ENCODE measurements around the gene C11orf86. TPM values are rescaled to one million over a fixed set of nuclear protein-coding genes. Genes with fewer than 3 reads are reported as not detected.

The C11orf86 gene
- total and polyA plus RNA-seq, 2 of the 8 experiments (the other 6 are each of a cell fraction or from before 2014, with no cell fraction given): 0.91 to 0.97 TPM

DNA sequence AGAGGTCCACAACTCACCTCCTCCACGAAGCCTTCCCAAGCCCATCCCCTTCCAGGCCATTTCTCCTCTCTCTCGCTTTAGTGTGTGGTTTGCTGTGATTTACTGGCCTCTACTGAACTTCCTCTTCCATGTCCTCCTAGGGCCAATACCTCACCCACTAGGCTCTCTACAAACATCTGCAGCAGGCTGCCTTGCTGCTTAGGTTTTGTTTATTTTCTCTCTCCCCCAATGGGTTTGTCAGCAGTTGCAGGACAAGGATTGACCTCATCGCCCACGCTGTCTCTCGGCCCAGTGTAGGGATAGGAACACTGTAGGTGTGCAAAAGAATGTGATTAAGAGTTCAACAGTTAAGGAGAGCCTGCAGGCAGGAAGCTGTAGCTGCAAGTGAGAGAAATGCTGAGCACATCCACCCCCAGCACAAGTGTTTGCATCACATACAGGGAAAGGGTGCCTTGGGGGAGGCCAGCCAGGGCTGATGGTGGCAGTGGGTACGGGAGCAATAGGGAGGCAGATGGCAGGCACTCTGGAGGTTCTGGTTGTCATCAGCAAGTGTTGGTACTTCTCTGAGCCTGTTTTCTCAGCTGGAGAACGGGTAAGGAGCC is 18.3 kb upstream of the C11orf86 start:
- no peak overlapping the region for H3K4ac ChIP-seq (replicated peaks; ENCODE audit: insufficient read length, low read depth, low read length)
- H2BK120ac ChIP-seq (replicated peaks; ENCODE audit: low read depth, low read length): no peak overlapping the region
- no peak overlapping the region for H3K56ac ChIP-seq (replicated peaks; ENCODE audit: insufficient read length, low read depth, low read length)
- H3K79me1 ChIP-seq (ENCODE audit: low read depth, low read length): no peaks in the 10 kb centered on the region
- no peak overlapping the region for H2AFZ ChIP-seq (ENCODE audit: low read length)
- no peaks in the 10 kb centered on the region for H3K9me3 ChIP-seq (ENCODE audit: insufficient read depth in 2 of 2, low read depth in 1 of 2, low read length in 1 of 2)
- H4K20me1 ChIP-seq (replicated peaks in 1 of 2; ENCODE audit: control insufficient read depth in 1 of 2, insufficient read depth in 2 of 2, low read length in 2 of 2): no peaks in the 10 kb centered on the region
- CTCF ChIA-PET (ENCODE audit: partially characterized antibody): interaction anchor here (1.0 to 3.6 kb wide), 10 partner anchors 9 to 91 kb away, joined by 3 to 25 read pairs (median 4); partner anchors contain the start of gene C11orf86
- 0 out of 2 replicates have a peak overlapping the region, but pooled peaks have one; percentile 12 for H2BK12ac ChIP-seq (ENCODE audit: low read depth, low read length)
- H3K14ac ChIP-seq (ENCODE audit: insufficient read length): no peak overlapping the region
- peak overlapping the region; percentile 4; the same call in 1 of the 2 replicates for H2AK5ac ChIP-seq (ENCODE audit: low read depth, low read length)
- H2BK15ac ChIP-seq (ENCODE audit: low read length): no peak overlapping the region
- DNase-seq (ENCODE audit: low read depth in 1 of 2, low spot score in 2 of 2) (no peak), FAIRE-seq (no peak)
- peaks cover 0 to 6% (median 4%) of the 10 kb centered on the region in 4 experiments; a peak in 4 of 7 replicates for H3K27me3 ChIP-seq (replicated peaks in 1 of 4; ENCODE audit: control insufficient read depth in 3 of 4, extremely low read depth in 1 of 4, insufficient read depth in 3 of 4, low read length in 3 of 4)
- H3K4me2 ChIP-seq (ENCODE audit: insufficient read depth in 1 of 2, low read depth in 2 of 2, low read length in 2 of 2): peak overlapping the region; percentile 63 to 81; a peak in 3 of 4 replicates
- H3K9ac ChIP-seq (replicated peaks in 1 of 4; ENCODE audit: extremely low read depth in 1 of 4, low read depth in 3 of 4, low read length in 3 of 4): no peak overlapping the region; a peak in 1 of 7 replicates
- no peak overlapping the region for H2BK20ac ChIP-seq (ENCODE audit: low read length)
- TF ChIP-seq, protein P1, sequence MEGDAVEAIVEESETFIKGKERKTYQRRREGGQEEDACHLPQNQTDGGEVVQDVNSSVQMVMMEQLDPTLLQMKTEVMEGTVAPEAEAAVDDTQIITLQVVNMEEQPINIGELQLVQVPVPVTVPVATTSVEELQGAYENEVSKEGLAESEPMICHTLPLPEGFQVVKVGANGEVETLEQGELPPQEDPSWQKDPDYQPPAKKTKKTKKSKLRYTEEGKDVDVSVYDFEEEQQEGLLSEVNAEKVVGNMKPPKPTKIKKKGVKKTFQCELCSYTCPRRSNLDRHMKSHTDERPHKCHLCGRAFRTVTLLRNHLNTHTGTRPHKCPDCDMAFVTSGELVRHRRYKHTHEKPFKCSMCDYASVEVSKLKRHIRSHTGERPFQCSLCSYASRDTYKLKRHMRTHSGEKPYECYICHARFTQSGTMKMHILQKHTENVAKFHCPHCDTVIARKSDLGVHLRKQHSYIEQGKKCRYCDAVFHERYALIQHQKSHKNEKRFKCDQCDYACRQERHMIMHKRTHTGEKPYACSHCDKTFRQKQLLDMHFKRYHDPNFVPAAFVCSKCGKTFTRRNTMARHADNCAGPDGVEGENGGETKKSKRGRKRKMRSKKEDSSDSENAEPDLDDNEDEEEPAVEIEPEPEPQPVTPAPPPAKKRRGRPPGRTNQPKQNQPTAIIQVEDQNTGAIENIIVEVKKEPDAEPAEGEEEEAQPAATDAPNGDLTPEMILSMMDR (IDR thresholded peaks at IDR 0.05; ENCODE audit: control extremely low read depth in 1 of 3, insufficient read depth in 1 of 3, low read depth in 1 of 3, low read length in 3 of 3): peak in 1 of 3 experiments; percentile 13; a peak in 1 of 4 replicates
- TF ChIP-seq YY1 (IDR thresholded peaks at IDR 0.05; ENCODE audit: low read depth, low read length) (no peak), TAF1 (IDR thresholded peaks at IDR 0.05; ENCODE audit: low read depth, low read length) (no peak), SP2 (IDR thresholded peaks at IDR 0.05; ENCODE audit: low read length) (no peak), SRF (IDR thresholded peaks at IDR 0.05; ENCODE audit: low read depth, low read length) (no peak), SP4 (IDR thresholded peaks at IDR 0.05; ENCODE audit: low read length) (no peak), ASH2L (IDR thresholded peaks at IDR 0.05; ENCODE audit: low read length) (no peak)
- H3K36me3 ChIP-seq (ENCODE audit: control insufficient read depth in 2 of 4, insufficient read depth in 4 of 4, low read length in 3 of 4): no peaks in the 10 kb centered on the region
- no peak overlapping the region for H4K8ac ChIP-seq (ENCODE audit: extremely low read depth, insufficient read depth, low read length)
- 85% methylated on average over 7 of the region's 7 CpGs; no CpG with 5 or more reads in 1 of the 2 experiments for WGBS, 2 experiments (ENCODE audit: extremely low coverage in 1 of 2, insufficient coverage in 1 of 2, insufficient read length in 1 of 2, insufficient replicate concordance in 2 of 2, low coverage in 1 of 2, low lambda C conversion rate in 2 of 2, missing lambda C conversion rate in 1 of 2)
- POLR2A ChIA-PET (ENCODE audit: partially characterized antibody): interaction anchor here (0.7 to 3.8 kb wide), 4 partner anchors 27 to 114 kb away, joined by 3 to 11 read pairs (median 4); partner anchors contain the start of gene RCE1
- H3K23me2 ChIP-seq (ENCODE audit: low read depth, low read length): peaks cover 5% of the 10 kb centered on the region
- no peak overlapping the region; the same call in 1 of the 2 replicates for H2BK5ac ChIP-seq (ENCODE audit: low read depth, low read length)
- no peak overlapping the region for H3K18ac ChIP-seq (ENCODE audit: extremely low read depth, low read length)
- H4K5ac ChIP-seq (ENCODE audit: insufficient read length, low read depth, low read length): no peak overlapping the region
- H3K23ac ChIP-seq (ENCODE audit: insufficient read length): no peak overlapping the region
- peaks cover 0 to 4% of the 10 kb centered on the region in 2 experiments; a peak in 1 of 4 replicates for H3K79me2 ChIP-seq (ENCODE audit: control insufficient read depth in 1 of 2, insufficient read depth in 2 of 2, low read length in 2 of 2)
- peak overlapping the region in 1 of 4 experiments; percentile 72; a peak in 2 of 8 replicates for H3K4me3 ChIP-seq (ENCODE audit: extremely low read depth in 1 of 4, insufficient read depth in 2 of 4, low read depth in 3 of 4, low read length in 4 of 4)
- H4K91ac ChIP-seq (replicated peaks; ENCODE audit: insufficient read length, low read length): no peak overlapping the region
- no peak overlapping the region for H3K27ac ChIP-seq (ENCODE audit: low read depth, low read length)
- H3K4me1 ChIP-seq (replicated peaks in 1 of 4; ENCODE audit: control insufficient read depth in 3 of 4, insufficient read depth in 4 of 4, low read length in 3 of 4): peaks cover 3 to 16% (median 7%) of the 10 kb centered on the region in 4 experiments
